Right atrium auricular region (tissue), 2 donors: ENCODE results near the gene WNT2. TPM values are rescaled to one million over a fixed set of nuclear protein-coding genes. Genes with fewer than 3 reads are reported as not detected.

Experiments
- DNase-seq: peaks from one replicate; pipeline ENCODE4 v3.0.0-alpha.2; 2019; ENCODE audit warnings: low spot score
- H3K27ac ChIP-seq, 2 donors: fragments of 200-600 bp; sonication (generic); 1 replicate in 1 of 2; 2 replicates in 1 of 2; pipeline ENCODE4 v1.5.1; 2016 to 2019
- H3K27me3 ChIP-seq, 2 donors: fragments of 200-600 bp; sonication (generic); one replicate each; pipeline versions ENCODE4 v1.5.1 to v1.6.0; 2017 to 2019
- H3K36me3 ChIP-seq: fragments of 200-600 bp; sonication (generic); one replicate; pipeline ENCODE4 v1.5.1; 2016
- H3K4me1 ChIP-seq, 2 donors: fragments of 200-600 bp; sonication (generic); one replicate each; pipeline versions ENCODE4 v1.5.1 to v1.6.0; 2017 to 2019
- H3K4me3 ChIP-seq, 2 donors: fragments of 200-600 bp; sonication (generic); 1 replicate in 1 of 2; 2 replicates in 1 of 2; pipeline ENCODE4 v1.5.1; 2017 to 2019; ENCODE audit warnings: mild to moderate bottlenecking in 1 of 2, moderate library complexity in 1 of 2
- H3K9me3 ChIP-seq, 2 donors: fragments of 200-600 bp; sonication (generic); one replicate each; pipeline ENCODE4 v1.5.1; 2019
- CTCF ChIP-seq, 2 donors: fragments of 200-600 bp; sonication (generic); IDR thresholded peaks; one replicate each; pipeline ENCODE4 v1.5.1; 2019; ENCODE audit warnings: antibody characterized with exemption in 2 of 2
- total RNA-seq, 2 donors: library from RNA; depleted of rRNA; stranded (reverse); fragments of >200 nt; gene quantifications; one replicate each; pipeline ENCODE4 v1.1.0, GENCODE V29; 2016

WNT2 gene
- total RNA-seq, 2 donors from 2014 or later = 0.19 to 6.5 TPM

GRCh38 chr7:117271566-117271965 lies 51.3 kb downstream of the WNT2 start:
- no peaks in the 10 kb centered on the region for H3K9me3 ChIP-seq
- no peak for TF ChIP-seq CTCF (IDR thresholded peaks at IDR 0.05)

GRCh38 chr7:117270371-117270770 lies 52.5 kb downstream of the WNT2 start:
- Histone ChIP-seq H3K36me3 (no peaks in the 10 kb centered on the region), H3K27me3 (no peaks in the 10 kb centered on the region), H3K4me1 (no peaks in the 10 kb centered on the region), H3K9me3 (no peaks in the 10 kb centered on the region), H3K27ac (no peak overlapping the region), H3K4me3 (no peak overlapping the region)
- DNase-seq = no peak
- no peak for TF ChIP-seq CTCF (IDR thresholded peaks at IDR 0.05)

More at GRCh38 chr7:117271566-117271965, 51.3 kb downstream of the WNT2 start:
- Histone ChIP-seq H3K27me3 (no peaks in the 10 kb centered on the region), H3K4me3 (no peak overlapping the region), H3K27ac (no peak overlapping the region), H3K4me1 (no peaks in the 10 kb centered on the region), H3K36me3 (no peaks in the 10 kb centered on the region)
- no peak for DNase-seq

- Histone ChIP-seq H3K36me3 (no peaks in the 10 kb centered on the region), H3K27me3 (no peaks in the 10 kb centered on the region), H3K9me3 (no peaks in the 10 kb centered on the region), H3K4me3 (no peak overlapping the region), H3K4me1 (no peaks in the 10 kb centered on the region), H3K27ac (no peak overlapping the region)
- no peak for DNase-seq
- no peak for TF ChIP-seq CTCF (IDR thresholded peaks at IDR 0.05)
Observed at GRCh38 chr7:117269886-117270285, 53.0 kb downstream of the WNT2 start.

GRCh38 chr7:117269417-117269816 lies 53.4 kb downstream of the WNT2 start:
- Histone ChIP-seq H3K4me1 (no peaks in the 10 kb centered on the region), H3K36me3 (no peaks in the 10 kb centered on the region), H3K27me3 (no peaks in the 10 kb centered on the region), H3K9me3 (no peaks in the 10 kb centered on the region), H3K27ac (no peak overlapping the region), H3K4me3 (no peak overlapping the region)
- no peak for TF ChIP-seq CTCF (IDR thresholded peaks at IDR 0.05)
- DNase-seq = no peak

GRCh38 chr7:117264716-117265115 lies 58.1 kb downstream of the WNT2 start:
- no peaks in the 10 kb centered on the region for H3K27me3 ChIP-seq
- no peaks in the 10 kb centered on the region for H3K9me3 ChIP-seq
- no peaks in the 10 kb centered on the region for H3K36me3 ChIP-seq
- TF ChIP-seq CTCF (IDR thresholded peaks at IDR 0.05) = no peak
- H3K4me1 ChIP-seq = no peaks in the 10 kb centered on the region
- no peak overlapping the region for H3K4me3 ChIP-seq
- DNase-seq = no peak
- no peak overlapping the region for H3K27ac ChIP-seq

- H3K27ac ChIP-seq = no peak overlapping the region
- no peak overlapping the region for H3K4me3 ChIP-seq
- no peaks in the 10 kb centered on the region for H3K27me3 ChIP-seq
- H3K36me3 ChIP-seq = no peaks in the 10 kb centered on the region
- DNase-seq = no peak
- no peak for TF ChIP-seq CTCF (IDR thresholded peaks at IDR 0.05)
- H3K4me1 ChIP-seq = no peaks in the 10 kb centered on the region
- no peaks in the 10 kb centered on the region for H3K9me3 ChIP-seq
Observed at GRCh38 chr7:117262546-117262945, 60.3 kb downstream of the WNT2 start.
